Stimulated activated CD4-positive, alpha-beta T cell treated with anti-CD3 and anti-CD28 coated beads, Interleukin-12 subunit alpha, Interleukin-12 subunit beta, amount 100 ng/mL, for 4 hours (primary cell): ENCODE measurements around the gene UNC45A.
"Not testable (repeated sequence)": the region's sequence is repeated elsewhere in the genome, so short reads cannot be mapped to it uniquely, and the experiment has no call there.

ENCODE experiments used
- DNase-seq: peaks from one replicate; pipeline ENCODE4 v3.0.0-alpha.2; 2020

Gene UNC45A

DNA sequence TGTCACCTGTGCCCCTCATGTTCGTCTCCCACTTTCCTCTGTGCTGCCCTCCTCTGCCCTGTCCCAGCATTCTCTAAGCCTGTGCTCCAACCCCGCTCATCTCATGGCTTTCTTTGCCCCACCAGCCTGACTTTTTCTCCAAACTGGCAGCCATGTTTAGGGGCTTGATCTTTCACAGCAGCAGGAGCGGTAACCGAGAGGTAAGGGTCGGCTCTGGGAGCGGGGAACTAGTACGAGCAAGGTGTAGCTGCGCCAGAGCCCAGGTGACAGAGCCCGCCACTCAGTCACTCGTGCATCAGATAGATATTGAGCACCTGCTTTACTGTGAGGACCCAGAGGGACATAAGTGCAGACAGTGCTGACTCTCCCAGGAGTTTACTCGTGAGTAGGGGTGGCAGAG, 18.6 kb upstream of the UNC45A start:
- DNase-seq, result no peak

DNA sequence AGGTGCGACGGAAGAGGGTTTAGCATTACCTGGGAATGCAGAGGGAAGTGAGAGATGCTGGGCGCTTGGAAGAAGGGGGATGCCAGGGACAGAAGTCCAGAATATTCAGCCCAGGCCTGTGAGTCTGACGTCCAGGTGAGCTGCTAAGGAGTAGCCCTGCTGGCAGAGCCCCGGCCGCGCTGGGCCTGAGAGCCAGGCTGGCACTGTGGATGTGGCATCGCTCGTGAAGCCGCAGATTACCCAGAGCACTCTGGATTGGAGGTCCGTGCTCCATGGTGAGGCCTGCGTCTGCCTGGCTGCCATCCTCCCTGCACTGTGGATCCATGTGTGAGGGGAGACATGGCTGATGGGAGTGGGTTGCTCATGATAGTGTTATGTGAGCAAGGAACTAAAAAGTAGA, 17.5 kb upstream of the UNC45A start:
- no peak for DNase-seq

- DNase-seq, result no peak
Observed at GRCh38 chr15:90918034-90918788, 16.9 kb upstream of the UNC45A start.

DNA sequence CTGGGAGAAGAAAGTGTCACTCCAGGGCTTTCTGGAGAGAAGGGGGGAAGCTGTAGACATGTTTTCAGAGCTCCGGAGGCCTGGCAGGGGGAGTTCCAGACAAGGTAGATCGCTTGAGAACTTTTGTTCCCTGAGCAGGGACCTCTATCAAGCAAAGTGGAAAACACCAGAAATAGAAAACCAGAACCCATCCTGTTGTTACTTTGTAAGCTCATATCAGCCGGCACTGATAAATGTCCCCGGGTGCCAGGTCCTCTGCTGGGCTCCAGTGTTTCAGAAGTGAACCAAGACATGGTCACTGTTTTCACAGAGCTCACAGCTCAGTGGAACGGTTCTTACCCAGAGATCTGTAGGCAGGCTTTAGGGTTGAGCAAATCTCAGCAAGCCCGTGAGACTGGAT, 16.2 kb upstream of the UNC45A start:
- DNase-seq, result no peak

DNA sequence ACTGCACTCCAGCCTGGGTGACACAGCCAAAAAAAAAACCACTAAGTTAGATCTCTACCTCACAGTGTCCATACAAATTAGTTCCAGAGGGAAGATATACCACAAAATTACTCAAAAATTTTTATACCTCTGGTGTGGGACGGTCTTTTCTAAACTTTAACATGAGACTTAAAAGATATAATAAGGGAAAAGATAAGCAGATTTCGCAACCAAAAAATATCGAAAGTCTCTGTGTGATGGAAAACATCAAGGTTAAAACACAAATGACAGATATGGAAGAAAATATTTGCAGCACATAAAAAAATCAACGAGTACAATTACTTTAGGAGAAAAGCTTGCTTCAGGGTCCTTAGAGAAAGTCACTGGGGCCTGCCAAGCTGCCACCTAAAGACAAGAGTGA, 13.2 kb upstream of the UNC45A start:
- DNase-seq, result no peak

DNA sequence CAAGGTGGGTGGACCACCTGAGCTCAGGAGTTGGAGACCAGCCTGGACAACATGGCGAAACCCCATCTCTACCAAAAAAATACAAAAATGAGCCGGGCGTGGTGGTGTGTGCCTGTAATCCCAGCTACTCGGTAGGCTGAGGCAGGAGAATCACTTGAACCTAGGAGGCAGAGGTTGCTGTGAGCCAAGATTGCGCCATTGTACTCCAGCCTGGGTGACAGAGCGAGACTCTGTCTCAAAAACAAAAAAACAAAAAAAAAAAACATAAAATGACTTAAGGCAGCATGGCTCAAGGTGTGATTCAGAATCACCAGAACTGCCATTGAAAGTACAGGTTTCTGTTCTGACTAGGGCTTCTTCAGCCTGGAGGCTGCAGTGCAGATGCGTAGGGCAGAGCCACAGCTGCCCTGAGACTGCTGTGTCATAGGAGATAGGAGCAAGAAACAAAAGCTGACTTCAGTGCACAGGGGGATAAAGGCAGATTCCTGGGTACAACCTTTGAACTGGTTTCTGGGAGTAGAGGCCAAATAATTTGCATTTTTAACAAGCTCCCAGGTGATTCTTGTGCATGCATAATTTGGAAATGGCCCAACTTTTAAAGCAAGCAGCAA, 12.3 kb upstream of the UNC45A start:
- not testable (repeated sequence) for DNase-seq

DNA sequence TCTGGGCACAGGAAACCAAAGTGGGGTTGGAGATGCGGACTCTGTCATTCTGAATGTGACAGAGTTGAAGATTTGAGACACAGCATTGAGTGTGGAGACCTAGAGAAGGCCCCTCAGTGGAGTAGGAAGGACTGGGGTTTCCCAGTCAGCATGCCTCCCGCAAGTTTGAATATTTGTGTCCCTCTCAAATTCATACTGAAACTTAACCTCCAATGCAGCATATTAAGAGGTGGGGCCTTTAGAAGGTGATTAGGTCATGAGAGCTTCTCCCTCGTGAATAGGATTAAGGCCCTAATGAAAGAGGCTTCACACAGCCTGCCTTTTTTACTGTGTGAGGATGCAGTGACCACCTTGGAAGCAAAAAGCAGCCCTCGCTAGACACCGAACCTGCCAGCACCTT, 10.7 kb upstream of the UNC45A start:
- no peak for DNase-seq

GRCh38 chr15:90926766-90927165, 8.3 kb upstream of the UNC45A start:
- DNase-seq, result not testable (repeated sequence)

DNA sequence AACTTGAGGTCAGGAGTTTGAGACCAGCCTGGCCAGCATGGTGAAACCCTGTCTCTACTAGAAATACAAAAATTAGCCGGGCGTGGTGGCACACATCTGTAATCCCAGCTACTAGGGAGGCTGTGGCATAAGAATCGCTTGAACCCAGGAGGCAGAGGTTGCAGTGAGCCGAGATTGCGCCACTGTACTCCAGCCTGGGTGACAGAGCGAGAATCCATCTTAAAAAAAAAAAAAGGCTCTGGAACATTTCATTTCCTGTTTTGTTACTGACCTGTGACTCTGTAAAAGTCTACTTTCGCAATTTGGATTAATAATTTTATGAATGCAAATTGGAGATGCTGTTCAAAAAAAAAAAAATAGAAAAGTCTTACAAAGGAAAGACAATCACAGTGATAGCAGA, 7.0 kb upstream of the UNC45A start:
- DNase-seq, result not testable (repeated sequence)

DNA sequence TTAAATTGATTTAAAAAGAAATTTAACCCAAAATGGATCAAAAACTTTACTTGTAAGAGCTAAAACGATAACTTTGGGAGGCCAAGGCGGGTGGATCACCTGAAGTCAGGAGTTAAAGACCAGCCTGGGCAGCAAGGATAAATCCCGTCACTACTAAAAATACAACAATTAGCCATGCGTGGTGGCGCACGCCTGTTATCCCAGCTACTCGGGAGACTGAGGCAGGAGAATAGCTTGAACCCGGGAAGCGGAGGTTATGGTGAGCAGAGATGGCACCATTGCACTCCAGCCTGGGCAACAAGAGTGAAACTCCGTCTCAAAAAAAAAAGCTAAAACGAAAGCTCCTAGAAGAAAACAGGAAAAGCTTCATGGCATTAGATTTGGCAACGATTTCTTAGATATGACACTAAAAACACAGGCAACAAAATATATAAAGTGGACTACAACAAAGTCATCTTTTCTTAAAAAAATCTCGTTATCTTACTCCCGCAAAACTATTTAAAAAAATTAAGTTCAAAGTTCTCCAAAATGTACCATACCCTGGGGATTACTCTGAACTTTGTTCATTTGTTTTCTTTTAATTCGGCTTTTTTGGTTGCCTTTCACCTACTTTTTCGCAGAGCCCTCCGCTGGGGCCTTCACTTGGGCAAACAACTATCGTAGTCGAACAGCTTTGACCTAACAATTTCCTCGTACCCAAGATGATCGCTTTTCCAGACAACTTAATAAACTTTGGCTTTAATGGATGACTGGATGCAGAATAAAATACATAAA, 5.7 kb upstream of the UNC45A start:
- no peak for DNase-seq

DNA sequence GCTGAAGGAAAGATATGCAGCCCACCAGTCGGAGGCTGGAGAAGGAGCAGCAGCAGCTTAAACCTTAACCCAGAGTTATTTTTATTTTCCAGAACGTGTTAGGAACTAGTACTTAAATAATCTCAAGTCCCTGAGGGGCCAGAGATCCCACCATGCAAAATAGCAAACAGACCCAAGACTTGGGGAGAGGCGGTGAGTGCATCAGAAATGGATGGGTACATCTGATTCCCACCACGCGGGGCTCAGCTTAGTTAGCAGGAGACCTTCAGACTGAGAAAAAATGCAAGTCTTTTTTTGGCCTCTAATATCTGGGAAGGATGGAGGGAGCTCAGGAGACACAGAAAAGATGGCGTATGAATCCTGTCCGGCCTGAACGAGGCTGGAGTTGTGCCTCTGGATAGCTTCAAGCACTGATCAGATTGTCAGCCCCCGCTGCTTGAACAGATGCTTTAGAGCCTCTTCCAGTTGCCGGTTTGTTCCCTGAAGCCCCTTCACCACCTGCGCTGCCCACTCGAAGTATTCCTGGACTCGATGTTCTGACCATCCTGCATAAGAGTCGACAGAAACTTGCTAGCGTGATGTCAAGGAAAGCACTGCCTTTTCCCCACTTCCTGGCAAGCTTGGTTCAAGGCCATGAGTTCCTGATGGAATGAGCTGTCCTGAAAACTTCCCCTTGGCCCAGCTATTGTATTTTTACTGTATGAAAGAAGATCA, 4.1 kb upstream of the UNC45A start:
- no peak for DNase-seq

DNA sequence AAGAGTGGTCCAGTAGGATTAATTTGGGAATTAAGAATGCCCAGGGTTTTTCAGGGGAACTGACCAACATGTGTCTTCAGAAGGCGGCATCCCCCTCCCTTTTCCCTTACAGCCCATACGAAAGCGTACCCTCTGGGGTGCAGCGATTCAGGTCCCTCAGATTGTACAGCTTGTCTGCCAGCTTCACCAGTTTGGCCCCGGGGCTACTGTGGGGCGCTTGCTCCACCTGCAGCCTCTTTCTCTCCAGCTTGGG, 3.6 kb upstream of the UNC45A start:
- DNase-seq, result no peak

GRCh38 chr15:90931828-90932659, 3.0 kb upstream of the UNC45A start, which contains the start of gene HDDC3:
HDDC3 (minus strand) TSS chr15:90932549; CDS start chr15:90932540, 9 bp downstream.
- DNase-seq, result peak; percentile 93

GRCh38 chr15:90932660-90932991, 2.5 kb upstream of the UNC45A start:
- DNase-seq, result no peak

GRCh38 chr15:90933301-90933700, 1.8 kb upstream of the UNC45A start:
- no peak for DNase-seq

- peak; percentile 82 for DNase-seq
Observed at GRCh38 chr15:90934256-90934948, 683 bp upstream of the UNC45A start.

DNA sequence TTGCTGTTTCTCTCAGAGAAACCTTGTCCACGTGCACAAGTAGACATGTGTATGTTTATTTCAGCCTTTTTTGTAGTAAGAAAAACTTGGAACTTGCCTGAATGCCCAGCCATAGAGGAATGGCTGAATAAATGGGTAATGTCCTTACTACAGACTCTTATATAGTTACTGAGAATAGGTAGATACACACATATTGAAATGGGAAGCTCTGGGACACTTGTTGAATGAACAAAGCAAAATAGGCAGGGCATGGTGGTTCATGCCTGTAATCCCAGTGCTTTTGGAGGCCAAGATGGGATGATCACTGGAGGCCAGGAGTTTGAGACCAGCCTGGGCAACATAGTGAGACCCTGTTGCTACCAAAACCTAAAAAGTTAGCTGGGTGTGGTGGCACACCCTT, 1.7 kb downstream of the UNC45A start:
- DNase-seq, result no peak

- no peak for DNase-seq
Observed at GRCh38 chr15:90938261-90938660, 3.2 kb downstream of the UNC45A start.

DNA sequence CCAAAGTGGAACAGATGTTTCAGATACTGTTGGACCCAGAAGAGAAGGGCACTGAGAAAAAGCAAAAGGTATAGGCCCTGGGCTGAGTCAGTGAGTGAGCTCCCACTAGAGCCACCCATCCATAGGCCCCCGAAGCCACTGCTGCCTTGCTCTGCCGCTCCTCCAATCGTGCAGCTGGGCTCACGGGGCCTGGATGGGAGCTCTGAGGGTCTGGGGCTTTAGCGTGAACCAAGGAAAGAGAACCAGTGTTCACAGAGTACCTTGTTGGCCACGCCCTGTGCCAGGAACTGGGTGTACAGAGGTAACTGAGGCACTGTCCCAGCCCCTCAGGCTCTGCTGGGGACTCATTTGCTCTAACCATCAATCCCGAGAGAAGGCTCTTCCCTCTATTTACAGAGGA, 4.7 kb downstream of the UNC45A start:
- no peak for DNase-seq

GRCh38 chr15:90941038-90941437, 6.0 kb downstream of the UNC45A start:
- DNase-seq, result no peak

- no peak for DNase-seq
Observed at GRCh38 chr15:90942354-90943120, 7.5 kb downstream of the UNC45A start.
